Keratinocyte (primary cell): Measurements from ENCODE around the gene ZBTB21. TPM values are rescaled to one million over a fixed set of nuclear protein-coding genes. Genes with fewer than 3 reads are reported as not detected.

Source experiments
- DNase-seq: peaks from one replicate; pipeline ENCODE4 v3.0.0-alpha.2; 2011; ENCODE audit warnings: low read depth, missing footprints, low spot score
- FAIRE-seq: peaks from 2 replicates; lab custom pipeline; 2011; peaks lifted over from hg19 to GRCh38; lab: Jason Lieb, UNC
- H2AFZ ChIP-seq: 2 replicates; pipeline ENCODE4 v1.6.0; 2012; ENCODE audit warnings: low read length, control low read depth, inconsistent platforms; ENCODE audit not compliant: control insufficient read depth
- H3K27ac ChIP-seq: 2 replicates; pipeline ENCODE4 v1.5.1; 2011; ENCODE audit warnings: low read length; ENCODE audit not compliant: control insufficient read depth, insufficient read depth
- H3K27me3 ChIP-seq: 3 replicates; pipeline ENCODE4 v1.6.0; 2011; ENCODE audit warnings: low read length; ENCODE audit not compliant: control insufficient read depth, insufficient read depth; ENCODE audit errors: extremely low read depth
- H3K36me3 ChIP-seq, 2 experiments: 2 replicates in 1 of 2; 3 replicates in 1 of 2; pipeline ENCODE4 v1.5.1; 2011; ENCODE audit warnings: low read length in 2 of 2, mild to moderate bottlenecking in 1 of 2; ENCODE audit not compliant: control insufficient read depth in 2 of 2, insufficient read depth in 2 of 2; ENCODE audit errors: extremely low read depth in 1 of 2
- H3K4me1 ChIP-seq: 3 replicates; pipeline ENCODE4 v1.5.1; 2011; ENCODE audit warnings: low read length; ENCODE audit not compliant: control insufficient read depth, insufficient read depth; ENCODE audit errors: extremely low read depth
- H3K4me2 ChIP-seq: 3 replicates; pipeline ENCODE4 v1.6.0; 2011; ENCODE audit warnings: low read depth, low read length; ENCODE audit not compliant: control insufficient read depth, insufficient read depth; ENCODE audit errors: extremely low read depth
- H3K4me3 ChIP-seq, 3 experiments: fragments of 200-600 bp in 1 of 3; sonication (generic) in 1 of 3; 2 replicates in 2 of 3; 3 replicates in 1 of 3; pipeline ENCODE4 v1.5.1; 2011 to 2016; ENCODE audit warnings: low read length in 3 of 3, mild to moderate bottlenecking in 3 of 3, control low read depth in 2 of 3, inconsistent platforms in 1 of 3, low read depth in 1 of 3, mixed read lengths in 1 of 3, mixed run types in 1 of 3, moderate library complexity in 1 of 3; ENCODE audit not compliant: control insufficient read depth in 2 of 3, insufficient read depth in 2 of 3; ENCODE audit errors: extremely low read depth in 1 of 3
- H3K79me2 ChIP-seq: 2 replicates; pipeline ENCODE4 v1.6.0; 2012; ENCODE audit warnings: low read length; ENCODE audit not compliant: control insufficient read depth, insufficient read depth
- H3K9ac ChIP-seq: 3 replicates; pipeline ENCODE4 v1.6.0; 2011; ENCODE audit warnings: low read length; ENCODE audit not compliant: control insufficient read depth, insufficient read depth; ENCODE audit errors: extremely low read depth
- H3K9me1 ChIP-seq: 3 replicates; pipeline ENCODE4 v1.6.0; 2011; ENCODE audit warnings: low read length; ENCODE audit not compliant: control insufficient read depth, insufficient read depth; ENCODE audit errors: extremely low read depth
- H3K9me3 ChIP-seq: 2 replicates; pipeline ENCODE4 v1.5.1; 2012; ENCODE audit warnings: low read depth, low read length; ENCODE audit not compliant: control insufficient read depth
- H4K20me1 ChIP-seq: 3 replicates; pipeline ENCODE4 v1.6.0; 2011; ENCODE audit warnings: low read length; ENCODE audit not compliant: control insufficient read depth, insufficient read depth; ENCODE audit errors: extremely low read depth
- EZH2 ChIP-seq: IDR thresholded peaks from one replicate; pipeline ENCODE4 v1.6.1; 2012; ENCODE audit warnings: inconsistent platforms, mild to moderate bottlenecking, low read length, moderate library complexity
- dilution Hi-C: fragments of 300-500 bp; cut with MboI; formaldehyde crosslinking; loops from one replicate; pipeline ENCODE4 v1.7.0; 2020; ENCODE audit warnings: low sequenced_read_pairs; ENCODE audit not compliant: extremely low pct_ligation_motif_present
- polyA plus RNA-seq, 5 experiments: library from polyadenylated mRNA; depleted of rRNA in 3 of 5; stranded (reverse) in 3 of 5; stranded (forward) in 1 of 5; unstranded in 1 of 5; fragments of >200 nt; gene quantifications; 1 replicate in 1 of 5; 2 replicates in 3 of 5; 3 replicates in 1 of 5; pipeline versions ENCODE4 v1.2.1 to v1.2.3, GENCODE V29; 2011 to 2012; ENCODE audit warnings: missing spikeins in 2 of 5, low read depth in 1 of 5, low replicate concordance in 1 of 5
- TF ChIP-seq, protein P1 (sequence below), 3 experiments: IDR thresholded peaks in 1 of 3; conservative IDR thresholded peaks in 1 of 3; optimal IDR thresholded peaks in 1 of 3; 2 replicates in 2 of 3; 3 replicates in 1 of 3; pipeline versions ENCODE3 to v1.5.1; 2011; ENCODE audit warnings: low read length in 3 of 3, mild to moderate bottlenecking in 3 of 3, moderate library complexity in 2 of 3, control low read depth in 1 of 3, inconsistent platforms in 1 of 3; ENCODE audit not compliant: insufficient read depth in 2 of 3; ENCODE audit errors: extremely low read depth in 1 of 3

ZBTB21 gene
- polyA plus RNA-seq, 1 donor (not counting 4 experiments of a cell fraction or from before 2014, with no cell fraction given) = 9.5 TPM

DNA sequence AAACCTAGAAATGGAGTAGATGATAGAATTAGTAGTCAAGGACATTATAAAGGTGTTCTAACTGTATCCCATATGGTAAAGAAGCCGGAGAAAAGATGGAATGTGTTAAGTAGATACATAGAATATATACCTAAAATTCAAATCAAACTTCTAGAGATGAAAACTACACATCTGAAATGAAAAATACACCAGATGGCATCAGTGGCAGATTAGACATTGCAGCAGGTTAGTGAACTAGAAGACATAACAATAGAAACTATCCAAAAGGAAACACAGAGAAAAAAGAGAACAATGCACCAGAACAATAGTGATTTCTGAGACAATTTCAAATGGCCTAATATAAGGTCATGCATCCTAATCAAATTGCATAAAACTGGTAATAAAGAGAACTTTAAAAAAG lies 26.9 kb downstream of the ZBTB21 start:
- dilution Hi-C loops = no loop called here
- H3K79me2 ChIP-seq = no peaks in the 10 kb centered on the region
- H3K4me2 ChIP-seq = no peak overlapping the region
- TF ChIP-seq, protein P1, sequence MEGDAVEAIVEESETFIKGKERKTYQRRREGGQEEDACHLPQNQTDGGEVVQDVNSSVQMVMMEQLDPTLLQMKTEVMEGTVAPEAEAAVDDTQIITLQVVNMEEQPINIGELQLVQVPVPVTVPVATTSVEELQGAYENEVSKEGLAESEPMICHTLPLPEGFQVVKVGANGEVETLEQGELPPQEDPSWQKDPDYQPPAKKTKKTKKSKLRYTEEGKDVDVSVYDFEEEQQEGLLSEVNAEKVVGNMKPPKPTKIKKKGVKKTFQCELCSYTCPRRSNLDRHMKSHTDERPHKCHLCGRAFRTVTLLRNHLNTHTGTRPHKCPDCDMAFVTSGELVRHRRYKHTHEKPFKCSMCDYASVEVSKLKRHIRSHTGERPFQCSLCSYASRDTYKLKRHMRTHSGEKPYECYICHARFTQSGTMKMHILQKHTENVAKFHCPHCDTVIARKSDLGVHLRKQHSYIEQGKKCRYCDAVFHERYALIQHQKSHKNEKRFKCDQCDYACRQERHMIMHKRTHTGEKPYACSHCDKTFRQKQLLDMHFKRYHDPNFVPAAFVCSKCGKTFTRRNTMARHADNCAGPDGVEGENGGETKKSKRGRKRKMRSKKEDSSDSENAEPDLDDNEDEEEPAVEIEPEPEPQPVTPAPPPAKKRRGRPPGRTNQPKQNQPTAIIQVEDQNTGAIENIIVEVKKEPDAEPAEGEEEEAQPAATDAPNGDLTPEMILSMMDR (optimal IDR thresholded peaks at IDR 0.05 in 1 of 3, IDR thresholded peaks at IDR 0.05 in 1 of 3, conservative IDR thresholded peaks at IDR 0.05 in 1 of 3; ENCODE audit: extremely low read depth in 1 of 3, insufficient read depth in 2 of 3, low read length in 3 of 3) = no peak
- TF ChIP-seq EZH2 = no peak
- H3K27me3 ChIP-seq = no peaks in the 10 kb centered on the region
- H3K4me1 ChIP-seq = peaks cover 12% of the 10 kb centered on the region
- no peak overlapping the region for H3K27ac ChIP-seq
- no peaks in the 10 kb centered on the region for H3K36me3 ChIP-seq
- H3K9me3 ChIP-seq = peaks cover 2% of the 10 kb centered on the region
- no peak overlapping the region for H3K4me3 ChIP-seq
- FAIRE-seq = no peak
- no peak for DNase-seq
- no peak overlapping the region for H3K9ac ChIP-seq
- H4K20me1 ChIP-seq = no peaks in the 10 kb centered on the region
- H2AFZ ChIP-seq = no peak overlapping the region
- no peaks in the 10 kb centered on the region for H3K9me1 ChIP-seq

DNA sequence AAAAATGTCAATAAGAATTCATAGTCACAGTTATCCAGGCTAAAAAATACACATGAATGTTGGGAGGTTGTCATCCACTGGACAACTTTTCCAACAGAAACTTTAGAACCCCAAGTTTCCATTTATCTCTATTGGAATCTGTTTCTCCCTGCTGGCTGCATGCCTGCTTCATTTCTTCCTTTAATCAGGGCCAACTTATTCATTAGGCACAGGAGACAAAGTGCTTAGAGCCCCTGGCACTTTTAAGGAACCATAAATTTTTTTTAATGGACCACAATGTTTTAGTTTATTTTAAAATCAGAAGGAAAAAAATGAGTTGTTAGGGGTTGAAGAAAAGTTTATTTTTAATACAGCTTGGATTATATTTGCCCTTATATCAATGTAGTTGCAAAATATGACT lies 29.6 kb downstream of the ZBTB21 start:
- no peak overlapping the region for H2AFZ ChIP-seq
- no peak for FAIRE-seq
- dilution Hi-C loops = no loop called here

More for the DNA sequence above, 29.6 kb downstream of the ZBTB21 start:
- no peak for DNase-seq
- Histone ChIP-seq H3K4me2 (no peak overlapping the region), H3K79me2 (no peaks in the 10 kb centered on the region), H3K9me3 (peaks cover 2% of the 10 kb centered on the region), H3K27ac (no peak overlapping the region), H3K36me3 (no peaks in the 10 kb centered on the region), H3K27me3 (no peaks in the 10 kb centered on the region), H4K20me1 (no peaks in the 10 kb centered on the region), H3K4me1 (peaks cover 12% of the 10 kb centered on the region), H3K4me3 (no peak overlapping the region), H3K9ac (no peak overlapping the region), H3K9me1 (no peaks in the 10 kb centered on the region)
- TF ChIP-seq, protein P1 (optimal IDR thresholded peaks at IDR 0.05 in 1 of 3, IDR thresholded peaks at IDR 0.05 in 1 of 3, conservative IDR thresholded peaks at IDR 0.05 in 1 of 3; ENCODE audit: extremely low read depth in 1 of 3, insufficient read depth in 2 of 3, low read length in 3 of 3) = no peak
- no peak for TF ChIP-seq EZH2
